Body of pancreas (tissue), 4 donors: Measurements from ENCODE around the gene LHX3.

ENCODE experiments used
- POLR2A ChIP-seq, 3 donors: fragments of 450-650 bp; IDR thresholded peaks; one replicate each; pipeline ENCODE4 v1.6.1; 2016; ENCODE audit warnings: antibody characterized with exemption in 3 of 3, mild to moderate bottlenecking in 2 of 3
- TF ChIP-seq, protein P1 (sequence below), 7 experiments: fragments of 450-650 bp in 4 of 7; fragments of 200-600 bp in 3 of 7; sonication (generic) in 3 of 7; IDR thresholded peaks; one replicate each; pipeline ENCODE4 v1.5.1; 2016 to 2019; ENCODE audit warnings: antibody characterized with exemption in 7 of 7

DNA sequence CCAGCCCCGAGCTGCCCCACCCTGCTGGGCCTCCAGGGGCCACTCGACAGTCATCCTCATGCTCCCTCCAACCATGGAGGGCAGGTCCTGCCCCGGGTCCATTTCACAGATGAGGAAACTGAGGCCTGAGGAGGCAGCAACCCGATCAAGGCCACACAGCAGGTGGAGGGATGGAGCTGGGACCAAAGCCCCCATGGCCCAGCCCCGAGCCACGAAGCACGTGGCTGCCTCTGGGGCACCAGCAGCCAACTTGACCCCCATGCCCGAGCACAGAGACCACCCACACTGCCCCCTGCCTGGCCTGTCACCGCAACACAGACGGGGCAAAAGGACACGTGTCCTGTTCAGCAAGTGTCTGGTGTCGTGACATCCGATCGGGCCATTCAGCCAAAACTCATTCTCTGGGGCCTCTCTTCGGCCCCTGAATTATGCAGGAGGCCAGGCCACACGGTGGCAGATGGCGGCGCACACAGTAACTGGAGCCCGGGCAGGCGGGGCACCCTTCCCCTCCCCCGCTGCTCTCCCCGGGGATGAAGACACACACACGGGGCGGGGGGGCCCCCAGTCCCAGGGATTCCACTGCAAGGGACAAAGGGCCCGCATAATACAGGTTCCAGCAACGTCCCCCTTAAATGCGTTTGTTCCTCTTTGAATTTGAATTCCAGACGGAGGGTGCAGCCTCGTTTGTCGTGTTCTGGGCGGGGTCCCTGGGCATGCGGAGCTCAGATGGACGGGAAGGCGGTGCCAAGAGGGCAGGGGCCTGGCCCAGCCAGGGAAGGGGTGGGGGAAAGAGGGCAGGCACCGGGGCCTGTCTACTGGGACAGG lies 56.8 kb downstream of the LHX3 start:
- TF ChIP-seq, protein P1, sequence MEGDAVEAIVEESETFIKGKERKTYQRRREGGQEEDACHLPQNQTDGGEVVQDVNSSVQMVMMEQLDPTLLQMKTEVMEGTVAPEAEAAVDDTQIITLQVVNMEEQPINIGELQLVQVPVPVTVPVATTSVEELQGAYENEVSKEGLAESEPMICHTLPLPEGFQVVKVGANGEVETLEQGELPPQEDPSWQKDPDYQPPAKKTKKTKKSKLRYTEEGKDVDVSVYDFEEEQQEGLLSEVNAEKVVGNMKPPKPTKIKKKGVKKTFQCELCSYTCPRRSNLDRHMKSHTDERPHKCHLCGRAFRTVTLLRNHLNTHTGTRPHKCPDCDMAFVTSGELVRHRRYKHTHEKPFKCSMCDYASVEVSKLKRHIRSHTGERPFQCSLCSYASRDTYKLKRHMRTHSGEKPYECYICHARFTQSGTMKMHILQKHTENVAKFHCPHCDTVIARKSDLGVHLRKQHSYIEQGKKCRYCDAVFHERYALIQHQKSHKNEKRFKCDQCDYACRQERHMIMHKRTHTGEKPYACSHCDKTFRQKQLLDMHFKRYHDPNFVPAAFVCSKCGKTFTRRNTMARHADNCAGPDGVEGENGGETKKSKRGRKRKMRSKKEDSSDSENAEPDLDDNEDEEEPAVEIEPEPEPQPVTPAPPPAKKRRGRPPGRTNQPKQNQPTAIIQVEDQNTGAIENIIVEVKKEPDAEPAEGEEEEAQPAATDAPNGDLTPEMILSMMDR (IDR thresholded peaks at IDR 0.05): no peak
- no peak for TF ChIP-seq POLR2A (IDR thresholded peaks at IDR 0.05)
